Transverse colon (tissue), 4 donors: ENCODE data around the gene SLC24A2. TPM values are rescaled to one million over a fixed set of nuclear protein-coding genes. Genes with fewer than 3 reads are reported as not detected.

Experiments used
- DNase-seq: peaks from one replicate; pipeline ENCODE4 v3.0.0-alpha.2; 2019
- H3K27ac ChIP-seq, 4 donors: fragments of 200-600 bp; sonication (generic); 2 replicates each; pipeline ENCODE4 v1.5.1; 2016 to 2018; ENCODE audit warnings: inconsistent platforms in 4 of 4
- H3K27me3 ChIP-seq: fragments of 200-600 bp; sonication (generic); 2 replicates; pipeline ENCODE4 v1.5.1; 2017; ENCODE audit warnings: inconsistent platforms
- H3K36me3 ChIP-seq, 4 donors: fragments of 200-600 bp; sonication (generic); 2 replicates each; pipeline ENCODE4 v1.5.1; 2017 to 2019; ENCODE audit warnings: inconsistent platforms in 4 of 4
- H3K4me1 ChIP-seq, 4 donors: fragments of 200-600 bp; sonication (generic); 2 replicates each; pipeline ENCODE4 v1.5.1; 2017 to 2020; ENCODE audit warnings: inconsistent platforms in 4 of 4
- H3K4me3 ChIP-seq, 4 donors: fragments of 200-600 bp; sonication (generic); 1 replicate in 1 of 4; 2 replicates in 3 of 4; pipeline versions ENCODE4 v1.5.1 to v1.6.1; 2017 to 2019; ENCODE audit warnings: inconsistent platforms in 4 of 4
- H3K9me3 ChIP-seq, 2 donors: fragments of 200-600 bp; sonication (generic); 2 replicates each; pipeline ENCODE4 v1.5.1; 2017 to 2019; ENCODE audit warnings: inconsistent platforms in 2 of 2
- CTCF ChIP-seq, 5 experiments: fragments of 200-600 bp in 3 of 5; fragments of 450-650 bp in 2 of 5; sonication (generic) in 3 of 5; IDR thresholded peaks; 1 replicate in 2 of 5; 2 replicates in 3 of 5; pipeline ENCODE4 v1.5.1; 2016 to 2017; ENCODE audit warnings: antibody characterized with exemption in 5 of 5, inconsistent platforms in 3 of 5, mild to moderate bottlenecking in 2 of 5, moderate library complexity in 1 of 5
- EP300 ChIP-seq: sonication (generic); formaldehyde crosslinking; IDR thresholded peaks from one replicate; pipeline ENCODE4 v1.6.1; 2017; ENCODE audit warnings: antibody characterized with exemption, low read depth
- POLR2A ChIP-seq: fragments of 450-650 bp; IDR thresholded peaks from one replicate; pipeline ENCODE4 v1.6.1; 2016; ENCODE audit warnings: antibody characterized with exemption, mild to moderate bottlenecking, moderate library complexity
- POLR2AphosphoS5 ChIP-seq, 3 donors: sonication (generic); formaldehyde crosslinking; IDR thresholded peaks; one replicate each; pipeline ENCODE4 v1.6.1; 2016; ENCODE audit warnings: antibody characterized with exemption in 3 of 3
- WGBS, 2 donors: methylation state at CpG; one replicate each; pipeline ENCODE4 v1.1.5; 2018; ENCODE audit warnings: low coverage in 1 of 2; 5-methylcytosine and 5-hydroxymethylcytosine counted together
- in situ Hi-C, 4 donors: fragments of 200-750 bp; cut with MboI; loops; one replicate each; pipeline versions ENCODE4 v1.15.0 to v1.15.1; 2017; ENCODE audit warnings: low sequenced_read_pairs in 3 of 4, low pct_ligation_motif_present in 1 of 4, low pct_unique_long_range_greater_than_20kb in 1 of 4
- intact Hi-C: fragments of 100-400 bp; cut with DNase I; formaldehyde crosslinking; loops from one replicate; pipeline ENCODE4 v1.15.1; 2023; ENCODE audit warnings: low total_unique reads
- total RNA-seq, 4 donors: library from RNA; depleted of rRNA; stranded (reverse); fragments of >200 nt; gene quantifications; one replicate each; pipeline ENCODE4 v1.1.0, GENCODE V29; 2016

The SLC24A2 gene
- total RNA-seq, 4 donors from 2014 or later: under 0.01 to 0.32 (median 0.17) TPM

GRCh38 chr9:19804431-19804830, 15.6 kb upstream of the SLC24A2 start:
- no peak for DNase-seq
- TF ChIP-seq POLR2AphosphoS5 (IDR thresholded peaks at IDR 0.05) (no peak), EP300 (no peak)
- WGBS, 2 donors: 20 to 23% methylated on average over 1 of the region's 1 CpG
- H3K9me3 ChIP-seq: no peaks in the 10 kb centered on the region
- H3K4me3 ChIP-seq: no peak overlapping the region
- in situ Hi-C loops (no loop called here), intact Hi-C loops (no loop called here)
- H3K4me1 ChIP-seq: no peaks in the 10 kb centered on the region
- no peaks in the 10 kb centered on the region for H3K36me3 ChIP-seq
- no peaks in the 10 kb centered on the region for H3K27me3 ChIP-seq
- H3K27ac ChIP-seq: no peak overlapping the region

GRCh38 chr9:19800884-19801283, 12.0 kb upstream of the SLC24A2 start:
- intact Hi-C loops: no loop called here
- in situ Hi-C loops: no loop called here
- H3K4me1 ChIP-seq: no peaks in the 10 kb centered on the region
- no peaks in the 10 kb centered on the region for H3K27me3 ChIP-seq
- WGBS, 2 donors: 78 to 93% methylated on average over 3 to 6 of the region's 6 CpGs
- no peak overlapping the region for H3K4me3 ChIP-seq
- H3K36me3 ChIP-seq: no peaks in the 10 kb centered on the region
- no peak for DNase-seq
- TF ChIP-seq EP300: no peak
- H3K27ac ChIP-seq: no peak overlapping the region
- H3K9me3 ChIP-seq: no peaks in the 10 kb centered on the region

- intact Hi-C loops (no loop called here), in situ Hi-C loops (no loop called here)
- no peaks in the 10 kb centered on the region for H3K36me3 ChIP-seq
- 47 to 54% methylated on average over 3 of the region's 3 CpGs for WGBS, 2 donors
- TF ChIP-seq EP300 (no peak), CTCF (IDR thresholded peaks at IDR 0.05) (no peak), POLR2AphosphoS5 (IDR thresholded peaks at IDR 0.05) (no peak), POLR2A (no peak)
- H3K4me1 ChIP-seq: no peaks in the 10 kb centered on the region
- H3K9me3 ChIP-seq: no peaks in the 10 kb centered on the region
- DNase-seq: no peak
- H3K27me3 ChIP-seq: no peaks in the 10 kb centered on the region
- H3K4me3 ChIP-seq: no peak overlapping the region
- no peak overlapping the region for H3K27ac ChIP-seq
Observed at GRCh38 chr9:19799784-19800183, 10.9 kb upstream of the SLC24A2 start.

GRCh38 chr9:19788152-19788551, 685 bp downstream of the SLC24A2 start:
- no peak for DNase-seq

GRCh38 chr9:19787672-19788071, 1.2 kb downstream of the SLC24A2 start:
- in situ Hi-C loops (no loop called here), intact Hi-C loops (no loop called here)
- H3K36me3 ChIP-seq: no peaks in the 10 kb centered on the region
- WGBS, 2 donors: 24 to 25% methylated on average over 4 of the region's 4 CpGs
- H3K4me3 ChIP-seq: no peak overlapping the region
- no peak for TF ChIP-seq CTCF (IDR thresholded peaks at IDR 0.05)
- TF ChIP-seq POLR2AphosphoS5 (IDR thresholded peaks at IDR 0.05): no peak
- no peak for TF ChIP-seq POLR2A
- TF ChIP-seq EP300: no peak
- no peaks in the 10 kb centered on the region for H3K4me1 ChIP-seq
- peaks cover 26% of the 10 kb centered on the region for H3K27me3 ChIP-seq
- H3K9me3 ChIP-seq: no peaks in the 10 kb centered on the region
- no peak overlapping the region for H3K27ac ChIP-seq
- no peak for DNase-seq

More at GRCh38 chr9:19788152-19788551, 685 bp downstream of the SLC24A2 start:
- in situ Hi-C loops: no loop called here
- no peaks in the 10 kb centered on the region for H3K4me1 ChIP-seq
- H3K27ac ChIP-seq: no peak overlapping the region
- 20 to 22% methylated on average over 1 to 24 of the region's 24 CpGs for WGBS, 2 donors
- no peaks in the 10 kb centered on the region for H3K9me3 ChIP-seq
- H3K36me3 ChIP-seq: no peaks in the 10 kb centered on the region
- TF ChIP-seq CTCF (IDR thresholded peaks at IDR 0.05) (no peak), EP300 (no peak), POLR2AphosphoS5 (IDR thresholded peaks at IDR 0.05) (no peak), POLR2A (no peak)
- intact Hi-C loops: no loop called here
- peaks cover 26% of the 10 kb centered on the region for H3K27me3 ChIP-seq
- no peak overlapping the region for H3K4me3 ChIP-seq
